GM10847 (cell line): ENCODE data around the gene PLXND1.

ENCODE experiments used
- POLR2A ChIP-seq: IDR thresholded peaks from 2 replicates; pipeline ENCODE4 v1.6.1; 2011; ENCODE audit not compliant: insufficient read length; ENCODE audit errors: extremely low read depth

Gene PLXND1

DNA sequence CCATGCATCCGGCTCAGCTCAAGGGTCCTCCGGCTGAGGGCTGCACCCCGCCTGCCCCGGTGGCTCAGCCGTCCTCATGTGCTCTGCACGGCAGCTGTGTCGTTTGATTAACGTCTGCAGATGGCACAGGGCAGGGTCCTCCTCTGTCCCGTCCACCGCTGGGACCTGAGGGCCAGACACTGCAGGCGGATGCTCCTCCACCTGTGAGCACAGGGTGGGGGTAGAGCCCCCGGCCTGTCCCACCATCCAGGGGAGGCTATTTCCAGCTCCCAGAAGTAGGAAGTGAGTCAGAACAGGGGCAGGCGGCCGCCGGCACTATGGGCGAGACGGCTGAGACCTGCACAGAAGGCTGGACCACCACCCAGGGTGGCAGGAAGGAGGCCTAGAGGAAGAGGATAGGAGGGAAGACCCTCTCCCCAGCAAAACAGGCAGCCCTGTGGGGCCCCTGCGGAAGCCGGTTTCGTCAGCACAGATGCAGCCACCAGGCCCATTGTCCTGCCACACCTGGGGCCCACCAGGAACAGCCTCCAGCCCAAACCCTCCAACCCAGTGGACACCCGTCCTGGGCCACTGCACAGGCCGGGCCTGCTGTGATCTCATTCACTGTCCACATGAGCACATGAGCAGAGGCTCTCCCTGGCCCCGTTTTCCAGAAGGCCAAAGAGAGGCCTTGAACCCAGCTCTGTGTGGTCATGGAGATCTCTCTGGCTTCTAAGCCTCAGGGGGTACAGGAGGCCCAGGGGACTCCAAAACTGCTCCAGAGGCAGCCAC is 12.6 kb upstream of the PLXND1 start:
- TF ChIP-seq POLR2A: no peak

DNA sequence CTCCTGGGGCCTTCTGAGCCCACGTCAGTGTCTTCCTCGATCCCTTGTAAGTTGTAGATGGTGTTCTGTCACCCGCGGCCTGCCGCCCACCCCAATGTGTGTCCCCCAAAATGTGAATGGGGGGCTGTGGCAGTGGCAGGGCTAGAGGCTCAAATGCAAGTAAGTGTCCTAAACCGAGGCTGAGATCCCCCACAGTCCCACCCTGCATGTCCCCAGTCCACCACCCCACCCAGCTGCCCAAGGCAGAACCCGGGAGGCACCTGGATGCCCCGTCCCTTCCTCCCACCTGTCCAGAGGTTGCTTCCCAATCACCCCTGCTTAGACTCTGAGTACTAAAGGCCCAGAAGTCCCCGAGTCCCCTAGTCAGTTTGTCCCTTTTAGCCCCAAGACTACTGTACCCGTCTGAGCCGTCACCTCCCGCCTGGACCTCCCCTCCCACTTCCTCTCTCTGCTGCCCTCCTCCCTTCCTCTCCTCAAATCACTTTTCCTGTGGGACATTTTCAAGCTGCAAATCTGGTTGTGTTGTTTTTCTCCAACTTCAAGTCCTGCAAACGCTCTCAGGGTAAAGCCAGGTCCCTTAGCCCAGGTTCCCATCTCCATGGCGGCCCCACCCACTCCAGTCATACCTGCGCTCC is 11.8 kb upstream of the PLXND1 start:
- no peak for TF ChIP-seq POLR2A

DNA sequence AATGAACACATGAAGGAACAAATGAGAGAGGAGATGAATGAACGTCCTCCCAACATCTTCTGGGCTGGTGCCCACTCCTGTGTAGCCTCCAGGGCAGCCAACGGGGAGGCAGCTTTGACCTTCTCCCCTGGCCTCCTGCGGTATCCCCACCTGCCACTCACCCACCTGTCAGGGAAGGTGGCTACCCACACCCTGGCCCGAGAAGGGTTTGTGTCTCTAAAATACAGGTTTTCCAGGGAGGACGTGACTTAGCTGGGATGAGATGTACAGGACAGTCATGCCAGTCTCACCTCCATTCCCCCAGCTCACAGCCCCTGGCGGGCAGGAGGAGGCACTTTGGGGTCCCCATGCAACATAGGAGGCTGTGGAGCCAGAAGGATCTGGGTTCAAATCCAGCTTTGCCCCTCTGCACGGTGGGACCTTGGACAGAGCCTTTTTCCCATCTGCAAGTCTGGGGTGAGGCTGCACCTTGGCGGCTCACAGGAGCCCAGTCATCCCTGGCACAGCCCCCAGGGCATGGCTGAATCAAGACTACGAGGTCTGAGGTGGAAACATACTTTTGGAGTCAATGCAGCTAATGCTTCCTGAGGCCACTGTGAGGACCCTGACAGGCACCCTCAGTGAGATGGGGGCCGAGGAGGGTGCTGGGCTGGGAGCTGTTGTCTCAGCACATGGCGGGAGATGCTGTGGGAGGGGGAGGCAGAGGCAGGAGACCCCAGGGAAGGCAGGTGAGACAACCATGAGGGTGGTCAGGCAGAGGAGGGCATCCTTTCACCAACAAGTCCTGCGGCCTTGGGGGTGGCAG is 11.1 kb upstream of the PLXND1 start:
- TF ChIP-seq POLR2A: no peak

DNA sequence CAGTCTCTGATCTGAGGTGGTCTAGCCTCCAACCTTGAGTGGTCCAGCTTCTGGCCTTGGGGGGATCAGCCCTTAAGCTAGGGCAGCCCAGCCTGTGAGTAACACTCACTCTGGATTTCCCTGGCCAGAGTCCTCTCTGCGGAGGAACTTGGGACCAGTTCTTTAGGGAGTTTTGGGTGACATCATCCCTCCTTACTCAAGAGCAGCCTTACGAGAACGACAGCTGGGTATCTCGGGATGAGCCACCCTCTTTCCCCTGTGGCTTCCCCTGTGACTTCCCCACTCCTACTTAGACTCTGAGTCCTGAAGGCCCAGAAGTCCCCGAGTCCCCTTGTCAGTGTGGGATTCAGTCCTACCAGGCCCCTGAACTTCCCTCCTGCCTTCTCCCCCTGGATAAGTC is 10.2 kb upstream of the PLXND1 start:
- no peak for TF ChIP-seq POLR2A

DNA sequence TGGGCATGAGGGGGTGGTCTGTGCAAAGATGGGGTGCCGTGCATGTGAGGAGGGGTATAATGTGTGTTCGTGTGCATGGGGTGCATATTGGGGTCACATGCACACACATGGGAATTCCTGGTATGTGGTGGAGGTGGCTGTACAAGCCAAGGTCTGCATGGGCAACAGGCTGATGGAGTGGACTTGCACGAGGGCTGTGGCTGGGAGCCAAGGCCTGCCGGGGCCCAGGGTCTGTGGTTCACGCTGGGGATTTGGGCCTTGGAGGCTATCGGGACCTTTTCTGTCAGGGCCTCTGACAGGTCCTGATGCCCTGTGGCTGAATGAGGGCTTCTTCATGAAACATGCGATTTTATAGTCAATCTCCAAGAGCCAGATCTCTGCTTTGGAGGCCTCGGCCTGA is 9.8 kb upstream of the PLXND1 start:
- TF ChIP-seq POLR2A: no peak

DNA sequence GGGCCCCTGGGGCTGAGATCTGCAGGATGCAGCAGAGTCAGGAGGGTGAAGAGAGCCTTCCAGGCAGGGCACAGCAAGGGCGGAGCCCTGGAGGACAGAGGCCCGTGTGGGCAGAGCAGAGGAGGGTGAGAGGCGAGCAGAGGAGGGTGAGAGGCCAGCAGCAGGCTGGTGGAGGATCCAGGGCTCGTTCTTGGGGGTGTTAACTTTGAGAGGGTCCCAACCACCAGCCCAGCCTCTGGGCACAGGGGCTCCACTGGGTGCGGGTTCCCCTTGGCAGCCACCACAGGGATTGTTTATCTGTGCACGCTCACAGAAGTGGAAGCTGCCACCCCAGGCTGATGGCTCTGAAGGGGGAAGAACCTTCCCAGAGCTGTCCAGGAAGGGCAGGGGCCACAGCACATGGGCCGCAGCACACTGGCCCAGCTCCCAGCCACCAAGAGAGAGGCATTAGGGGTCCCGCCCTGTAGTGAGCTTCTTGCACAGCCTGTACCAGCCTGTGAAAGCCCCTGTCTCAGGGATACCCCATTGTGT is 9.3 kb upstream of the PLXND1 start:
- TF ChIP-seq POLR2A: no peak

DNA sequence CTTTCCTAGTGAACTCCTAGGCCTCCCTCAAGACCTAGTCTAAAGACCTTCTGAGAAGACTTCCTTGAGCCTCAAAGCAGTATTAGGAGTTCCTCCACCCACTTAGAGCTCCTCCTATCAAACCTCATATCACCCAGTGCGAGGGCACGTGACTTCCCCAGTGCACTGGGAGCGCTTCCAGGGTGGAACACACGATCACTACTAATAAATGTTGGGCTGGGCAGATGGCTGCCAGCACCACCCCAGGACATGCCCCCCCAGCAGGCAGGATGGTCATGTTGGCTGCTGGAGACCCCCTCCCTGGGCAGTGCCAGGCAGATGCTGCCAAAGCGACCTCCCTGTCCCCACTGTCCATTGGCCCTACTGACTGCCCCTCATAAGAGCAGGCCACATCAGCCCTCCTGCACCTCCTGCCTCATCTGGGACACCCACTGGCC is 8.5 kb upstream of the PLXND1 start:
- TF ChIP-seq POLR2A: no peak

DNA sequence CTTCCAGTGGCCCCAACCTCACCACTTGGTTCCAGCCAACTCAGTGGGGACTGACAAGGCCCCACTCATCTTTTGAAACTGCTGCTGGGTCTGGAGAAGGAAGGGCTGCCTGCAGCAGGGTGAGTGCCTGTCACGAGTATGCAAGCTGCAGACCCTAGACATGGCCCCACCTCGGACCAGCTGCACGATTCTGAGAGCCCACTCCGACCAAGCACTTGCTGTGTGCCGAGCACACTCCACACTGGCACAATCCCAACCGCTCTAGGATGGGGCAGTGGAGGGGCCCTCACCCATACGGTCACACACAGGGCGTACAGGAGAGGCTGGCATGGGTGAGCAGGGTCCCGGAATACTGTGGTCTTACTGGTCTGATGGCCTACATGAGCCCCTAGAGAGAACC is 8.0 kb upstream of the PLXND1 start:
- TF ChIP-seq POLR2A: no peak

DNA sequence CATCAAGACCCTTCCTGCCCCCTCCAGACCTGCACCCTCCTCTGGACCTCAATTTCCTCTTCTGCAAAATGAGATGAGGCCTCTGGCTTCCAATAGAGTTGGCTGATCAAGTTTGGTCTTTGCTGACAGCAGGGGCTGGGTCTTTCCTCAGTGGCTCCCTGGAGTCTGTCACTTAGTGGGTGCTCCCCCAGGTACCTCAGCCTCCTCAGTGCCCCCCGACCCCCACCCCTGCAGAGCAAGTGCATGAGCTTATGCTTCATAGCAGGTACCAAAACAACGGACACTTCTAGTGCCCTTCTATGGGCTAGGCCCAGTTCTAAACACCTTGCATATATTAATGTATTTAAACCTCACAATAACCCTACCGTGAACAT is 6.9 kb upstream of the PLXND1 start:
- no peak for TF ChIP-seq POLR2A

DNA sequence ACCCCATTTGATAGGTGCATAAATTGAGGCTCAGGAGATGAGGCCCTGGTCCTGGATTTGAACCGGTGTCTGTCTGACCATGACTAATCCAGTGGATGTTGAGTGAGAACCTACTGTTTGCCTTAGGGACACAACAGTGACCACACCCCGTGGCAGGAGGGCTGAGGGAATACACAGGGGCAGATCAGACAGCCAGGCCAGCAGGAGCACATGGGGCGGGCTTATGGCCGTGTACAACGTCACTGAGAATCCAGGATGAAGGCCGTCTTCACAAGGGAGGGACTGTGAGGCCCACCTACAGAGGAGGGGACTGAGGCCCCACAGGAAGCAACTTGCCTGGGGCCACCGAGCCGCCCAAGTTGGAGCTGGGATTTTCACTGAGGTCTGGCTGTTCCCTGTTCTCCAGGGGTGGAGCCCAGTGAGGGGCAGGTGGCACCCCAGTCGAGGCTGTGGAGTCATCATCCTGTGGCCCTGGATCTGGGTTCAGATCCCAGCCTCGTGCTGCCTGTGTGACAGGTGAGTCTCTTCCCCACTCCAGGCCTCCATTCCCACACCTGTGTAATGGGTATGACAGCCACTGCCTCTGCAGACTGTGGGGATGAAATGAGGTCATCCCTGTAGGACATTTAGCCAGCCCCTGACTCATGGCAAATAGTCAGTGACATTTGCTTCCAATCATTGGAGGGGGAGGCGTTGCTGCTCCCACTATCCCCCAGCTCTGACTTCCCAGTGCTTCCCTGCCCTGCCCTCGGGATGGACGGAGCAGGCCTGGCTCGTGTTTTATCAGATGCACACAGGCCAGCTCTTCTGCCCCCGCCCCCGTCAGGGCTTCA is 6.3 kb upstream of the PLXND1 start:
- no peak for TF ChIP-seq POLR2A

DNA sequence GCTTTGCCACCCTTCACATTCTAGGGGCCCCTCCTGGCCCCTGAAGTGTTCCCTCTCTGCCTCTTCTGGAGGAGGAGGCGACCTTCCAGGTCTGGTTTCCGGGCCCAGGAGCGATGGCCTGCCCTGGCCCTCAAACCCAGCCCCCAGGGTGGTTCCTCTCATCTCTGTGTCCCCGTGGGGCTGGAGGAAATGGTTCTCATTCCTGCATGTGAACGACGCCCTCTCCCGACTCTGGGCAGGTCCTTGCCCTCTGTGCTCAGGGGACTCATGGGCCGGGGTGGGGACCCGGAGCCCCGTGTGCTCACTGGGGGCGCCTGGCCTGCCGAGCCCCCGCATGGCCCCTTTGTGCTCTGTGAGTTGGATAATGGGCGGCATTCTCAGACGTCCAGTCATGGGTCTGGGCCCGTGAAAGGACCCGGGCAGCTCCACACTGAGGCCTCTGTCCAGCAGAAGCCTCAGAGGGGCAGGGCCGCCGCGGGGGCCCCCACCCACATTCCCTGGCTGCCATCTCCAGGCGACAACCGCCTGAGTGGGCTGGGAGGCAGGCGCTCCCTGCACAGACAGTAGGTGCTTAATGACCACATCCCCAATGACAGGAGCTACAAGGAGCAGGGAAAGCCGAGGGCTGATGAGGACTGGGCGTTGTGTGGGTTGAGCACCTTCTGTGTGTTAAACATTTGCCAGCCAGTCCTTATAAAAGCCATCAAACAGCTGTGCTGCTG is 5.5 kb upstream of the PLXND1 start:
- no peak for TF ChIP-seq POLR2A

DNA sequence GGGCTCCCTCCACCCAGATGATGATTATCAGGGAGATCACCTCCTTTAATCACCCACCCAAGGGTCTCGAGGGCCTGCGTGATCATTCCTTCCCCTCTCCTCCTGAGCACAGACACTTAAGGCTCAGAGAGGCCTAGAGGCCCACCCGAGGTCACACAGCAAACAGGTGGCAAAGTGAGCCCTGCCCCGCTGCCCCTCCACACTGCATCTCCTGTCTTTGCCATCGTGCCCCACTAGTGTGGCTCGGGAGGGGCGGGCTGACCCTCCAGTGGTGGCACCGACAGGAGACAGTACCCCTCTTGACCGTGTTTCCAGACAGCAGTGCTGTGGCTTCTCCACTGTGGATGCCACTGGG is 4.9 kb upstream of the PLXND1 start:
- no peak for TF ChIP-seq POLR2A

DNA sequence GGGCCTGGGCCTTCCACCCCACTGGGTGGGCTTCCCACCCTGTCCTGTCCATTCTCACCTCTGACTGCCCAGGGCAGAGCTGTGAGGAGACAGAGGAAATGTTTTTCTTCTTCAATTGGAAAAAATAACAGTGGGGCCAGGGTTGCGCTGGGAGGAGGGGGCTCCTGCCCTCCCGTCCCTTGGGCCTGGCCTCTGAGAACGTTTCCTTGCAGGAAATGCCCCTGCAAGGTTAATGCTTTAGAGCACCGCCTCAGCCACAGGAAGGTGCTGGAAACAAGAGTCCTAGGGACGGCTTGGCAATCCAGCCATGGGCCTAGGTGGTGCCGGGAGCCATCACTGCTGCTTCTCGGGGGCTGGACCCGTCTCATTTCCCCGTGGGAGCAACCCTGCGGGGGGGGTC is 3.8 kb upstream of the PLXND1 start:
- no peak for TF ChIP-seq POLR2A

DNA sequence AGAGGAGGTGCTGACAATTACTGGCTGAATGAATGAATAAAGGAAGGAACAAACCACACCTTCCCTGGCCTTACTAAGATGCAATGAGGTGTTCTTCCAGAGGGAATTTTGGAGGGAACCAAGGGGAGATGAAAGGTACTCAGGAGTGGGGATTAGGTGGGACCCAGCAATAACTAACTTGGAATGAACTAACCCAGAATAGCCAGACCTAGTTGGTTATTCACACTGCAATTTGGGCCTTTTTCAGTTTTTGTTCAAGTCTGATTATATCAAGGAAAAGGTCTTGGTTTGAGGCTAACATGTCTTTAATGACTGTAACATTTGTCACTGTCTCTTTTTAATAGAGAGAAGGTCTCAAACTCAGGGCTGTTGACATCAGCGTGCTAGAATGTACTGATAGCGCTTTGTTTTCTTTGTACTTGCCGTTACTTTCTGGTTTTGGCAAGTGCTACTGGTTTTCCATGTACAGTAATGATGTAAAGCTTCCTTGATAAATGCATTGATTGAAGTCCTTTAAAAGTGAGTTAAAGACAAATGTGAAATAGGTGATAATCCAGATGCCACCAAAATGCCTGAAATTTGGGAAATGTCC is 3.2 kb upstream of the PLXND1 start:
- TF ChIP-seq POLR2A: no peak
